Vagina (tissue), 2 donors: Measurements from ENCODE around the gene ENTPD6.

Experiments
- POLR2AphosphoS5 ChIP-seq, 2 donors: sonication (generic); formaldehyde crosslinking; IDR thresholded peaks; one replicate each; pipeline ENCODE4 v1.9.0; 2017; ENCODE audit warnings: antibody characterized with exemption in 2 of 2, mild to moderate bottlenecking in 2 of 2, low read depth in 1 of 2; ENCODE audit not compliant: insufficient read depth in 1 of 2
- TF ChIP-seq, protein P1 (sequence below), 3 experiments: fragments of 450-650 bp in 2 of 3; fragments of 200-600 bp in 1 of 3; sonication (generic) in 1 of 3; IDR thresholded peaks; one replicate each; pipeline ENCODE4 v1.5.1; 2017 to 2019; ENCODE audit warnings: antibody characterized with exemption in 3 of 3, mild to moderate bottlenecking in 2 of 3, moderate library complexity in 2 of 3

DNA sequence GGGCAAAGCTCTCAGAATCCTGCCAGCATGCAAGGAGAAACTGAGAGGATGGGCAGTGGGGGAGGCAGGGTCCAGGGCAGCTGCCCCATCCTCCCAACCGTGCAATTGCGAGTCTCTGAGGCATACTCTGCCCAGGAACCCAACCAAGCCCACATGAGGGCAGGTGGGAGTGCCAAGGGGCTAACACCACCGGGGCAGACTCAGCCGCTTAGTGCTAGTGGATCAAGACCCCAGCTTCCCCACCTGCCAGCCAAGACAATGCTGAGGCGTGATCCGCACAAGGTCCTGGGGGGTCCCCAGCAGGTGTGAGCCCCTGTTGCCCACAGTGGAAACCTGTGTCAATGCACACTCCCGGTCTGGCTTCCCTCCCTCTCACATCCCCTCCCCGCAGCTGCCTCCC is 48.5 kb upstream of the ENTPD6 start:
- TF ChIP-seq, protein P1, sequence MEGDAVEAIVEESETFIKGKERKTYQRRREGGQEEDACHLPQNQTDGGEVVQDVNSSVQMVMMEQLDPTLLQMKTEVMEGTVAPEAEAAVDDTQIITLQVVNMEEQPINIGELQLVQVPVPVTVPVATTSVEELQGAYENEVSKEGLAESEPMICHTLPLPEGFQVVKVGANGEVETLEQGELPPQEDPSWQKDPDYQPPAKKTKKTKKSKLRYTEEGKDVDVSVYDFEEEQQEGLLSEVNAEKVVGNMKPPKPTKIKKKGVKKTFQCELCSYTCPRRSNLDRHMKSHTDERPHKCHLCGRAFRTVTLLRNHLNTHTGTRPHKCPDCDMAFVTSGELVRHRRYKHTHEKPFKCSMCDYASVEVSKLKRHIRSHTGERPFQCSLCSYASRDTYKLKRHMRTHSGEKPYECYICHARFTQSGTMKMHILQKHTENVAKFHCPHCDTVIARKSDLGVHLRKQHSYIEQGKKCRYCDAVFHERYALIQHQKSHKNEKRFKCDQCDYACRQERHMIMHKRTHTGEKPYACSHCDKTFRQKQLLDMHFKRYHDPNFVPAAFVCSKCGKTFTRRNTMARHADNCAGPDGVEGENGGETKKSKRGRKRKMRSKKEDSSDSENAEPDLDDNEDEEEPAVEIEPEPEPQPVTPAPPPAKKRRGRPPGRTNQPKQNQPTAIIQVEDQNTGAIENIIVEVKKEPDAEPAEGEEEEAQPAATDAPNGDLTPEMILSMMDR (IDR thresholded peaks at IDR 0.05): no peak
- TF ChIP-seq POLR2AphosphoS5 (IDR thresholded peaks at IDR 0.05; ENCODE audit: insufficient read depth in 1 of 2, low read depth in 1 of 2): no peak
